Stimulated activated memory B cell treated with anti-CD40 and anti-IgM and Interleukin-4, amounts not matched to agents 10 μg/mL and 1 μg/mL and 100 μg/mL, for 72 hours (primary cell): ENCODE data around the gene MYO9B.

ENCODE experiments used
- ATAC-seq: fragments of 150-1000 bp; cut with Tn5 transposase; 2 replicates; pipeline ENCODE4 v1.10.0; 2021
- H3K27ac Mint-ChIP-seq: one replicate; pipeline ENCODE4 v1.8.0; 2022; ENCODE audit warnings: mild to moderate bottlenecking, mixed read lengths
- H3K27me3 Mint-ChIP-seq: one replicate; pipeline ENCODE4 v1.8.0; 2022; ENCODE audit warnings: mixed read lengths
- H3K36me3 Mint-ChIP-seq: one replicate; pipeline ENCODE4 v1.8.0; 2022; ENCODE audit warnings: mixed read lengths
- H3K4me1 Mint-ChIP-seq: one replicate; pipeline ENCODE4 v1.8.0; 2022; ENCODE audit warnings: mixed read lengths
- H3K4me3 Mint-ChIP-seq: one replicate; pipeline ENCODE4 v1.8.0; 2022; ENCODE audit warnings: mild to moderate bottlenecking, moderate library complexity, mixed read lengths
- H3K9me3 Mint-ChIP-seq: one replicate; pipeline ENCODE4 v1.8.0; 2022; ENCODE audit warnings: mixed read lengths

Gene MYO9B

DNA sequence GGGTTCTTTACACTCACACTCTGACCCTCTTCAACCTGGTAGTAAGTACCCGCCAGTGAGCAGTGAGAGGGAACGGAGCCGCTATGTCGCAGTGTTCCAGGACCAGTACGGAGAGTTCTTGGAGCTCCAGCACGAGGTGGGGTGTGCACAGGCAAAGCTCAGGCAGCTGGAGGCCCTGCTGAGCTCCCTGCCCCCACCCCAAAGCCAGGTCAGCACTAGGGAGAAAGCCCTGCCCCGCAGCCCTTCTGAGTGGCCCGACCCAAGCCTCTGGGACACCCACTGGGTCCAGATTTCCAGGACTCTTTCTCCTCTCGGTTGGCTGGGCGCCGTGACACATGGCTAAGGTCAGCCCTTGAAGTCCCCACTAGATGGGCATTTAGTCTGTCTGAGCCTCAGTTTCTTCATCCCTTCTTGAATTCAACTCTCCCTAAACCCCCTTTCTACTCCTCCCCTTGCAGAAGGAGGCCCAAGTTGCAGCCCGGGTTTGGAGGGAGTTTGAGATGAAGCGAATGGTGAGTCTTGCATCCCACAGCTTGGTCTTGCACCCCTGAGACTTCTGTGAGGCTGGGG, 152.3 kb downstream of the MYO9B start:
- Mint-ChIP-seq H3K27me3 (no peaks in the 10 kb centered on the region), H3K9me3 (no peaks in the 10 kb centered on the region), H3K36me3 (peaks cover 5% of the 10 kb centered on the region), H3K4me3 (no peak overlapping the region), H3K4me1 (peaks cover 8% of the 10 kb centered on the region), H3K27ac (no peak overlapping the region)
- no peak for ATAC-seq

GRCh38 chr19:17229890-17230289, 154.3 kb downstream of the MYO9B start:
- peaks cover 15% of the 10 kb centered on the region for H3K4me1 Mint-ChIP-seq
- no peak overlapping the region for H3K4me3 Mint-ChIP-seq

DNA sequence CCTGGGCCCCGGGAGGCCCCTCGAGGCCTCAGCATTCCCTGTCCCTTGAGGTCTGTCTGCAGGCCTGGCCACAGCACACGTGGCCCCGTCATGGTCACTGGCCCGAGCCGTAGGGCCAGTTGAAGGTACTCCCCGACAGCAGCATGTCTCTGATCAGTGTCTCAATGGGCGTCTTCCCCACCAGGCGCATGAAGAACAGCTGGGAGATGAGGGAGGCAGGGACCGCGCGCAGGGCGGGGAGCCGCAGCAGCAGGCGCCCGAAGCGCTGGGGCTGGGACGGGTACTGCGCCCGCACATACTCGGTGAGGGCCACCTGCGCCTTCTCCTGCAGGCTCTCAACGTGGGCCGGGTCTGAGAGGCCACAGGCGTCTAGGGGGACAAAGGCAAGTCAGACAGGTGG, 156.7 kb downstream of the MYO9B start:
- no peak overlapping the region for H3K4me3 Mint-ChIP-seq
- H3K27ac Mint-ChIP-seq, result no peak overlapping the region
- peaks cover 11% of the 10 kb centered on the region for H3K4me1 Mint-ChIP-seq
- no peak for ATAC-seq
- H3K27me3 Mint-ChIP-seq, result no peaks in the 10 kb centered on the region
- H3K36me3 Mint-ChIP-seq, result peaks cover 5% of the 10 kb centered on the region
- no peaks in the 10 kb centered on the region for H3K9me3 Mint-ChIP-seq

More at GRCh38 chr19:17229890-17230289, 154.3 kb downstream of the MYO9B start:
- Mint-ChIP-seq H3K36me3 (peaks cover 5% of the 10 kb centered on the region), H3K27me3 (no peaks in the 10 kb centered on the region), H3K27ac (no peak overlapping the region), H3K9me3 (no peaks in the 10 kb centered on the region)
- no peak for ATAC-seq

DNA sequence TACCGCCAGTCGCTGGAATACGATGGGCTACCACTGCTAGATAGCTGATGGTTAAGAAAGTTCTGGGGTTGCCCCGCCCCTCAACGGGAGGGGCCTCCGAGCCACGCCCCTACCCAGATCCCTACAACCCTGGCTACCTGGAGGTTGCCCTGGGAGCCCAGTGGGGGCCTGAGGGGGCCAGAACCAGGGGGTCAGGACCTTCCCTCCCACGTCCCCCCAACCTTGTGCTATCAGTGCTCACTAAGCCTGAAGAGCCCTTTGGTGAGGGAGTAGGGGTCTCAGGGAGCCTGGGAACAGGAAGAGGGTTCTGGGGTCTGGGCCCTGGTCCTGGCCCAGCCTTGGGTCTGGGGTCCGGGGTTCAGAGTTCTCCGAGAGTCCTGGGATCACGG, 159.3 kb downstream of the MYO9B start:
- Mint-ChIP-seq H3K4me3 (peak overlapping the region; percentile 74), H3K4me1 (peaks cover 10% of the 10 kb centered on the region), H3K36me3 (peaks cover 5% of the 10 kb centered on the region), H3K27me3 (no peaks in the 10 kb centered on the region), H3K9me3 (no peaks in the 10 kb centered on the region), H3K27ac (peak overlapping the region; percentile 54)
- ATAC-seq, result peak; percentile 80

- no peaks in the 10 kb centered on the region for H3K9me3 Mint-ChIP-seq
- peak overlapping the region; percentile 54 for H3K27ac Mint-ChIP-seq
- H3K27me3 Mint-ChIP-seq, result no peaks in the 10 kb centered on the region
- peaks cover 5% of the 10 kb centered on the region for H3K36me3 Mint-ChIP-seq
- peaks cover 10% of the 10 kb centered on the region for H3K4me1 Mint-ChIP-seq
- peak overlapping the region; percentile 74 for H3K4me3 Mint-ChIP-seq
- peak; percentile 95 for ATAC-seq
These were observed 159.9 kb downstream of the MYO9B start for GRCh38 chr19:17235300-17235970.

- peaks cover 5% of the 10 kb centered on the region for H3K36me3 Mint-ChIP-seq
- peak overlapping the region; percentile 74 for H3K4me3 Mint-ChIP-seq
- ATAC-seq, result no peak
- H3K9me3 Mint-ChIP-seq, result no peaks in the 10 kb centered on the region
- H3K27ac Mint-ChIP-seq, result peak overlapping the region; percentile 12
- no peaks in the 10 kb centered on the region for H3K27me3 Mint-ChIP-seq
- H3K4me1 Mint-ChIP-seq, result peaks cover 10% of the 10 kb centered on the region
These were observed 160.6 kb downstream of the MYO9B start for GRCh38 chr19:17235971-17236777.

DNA sequence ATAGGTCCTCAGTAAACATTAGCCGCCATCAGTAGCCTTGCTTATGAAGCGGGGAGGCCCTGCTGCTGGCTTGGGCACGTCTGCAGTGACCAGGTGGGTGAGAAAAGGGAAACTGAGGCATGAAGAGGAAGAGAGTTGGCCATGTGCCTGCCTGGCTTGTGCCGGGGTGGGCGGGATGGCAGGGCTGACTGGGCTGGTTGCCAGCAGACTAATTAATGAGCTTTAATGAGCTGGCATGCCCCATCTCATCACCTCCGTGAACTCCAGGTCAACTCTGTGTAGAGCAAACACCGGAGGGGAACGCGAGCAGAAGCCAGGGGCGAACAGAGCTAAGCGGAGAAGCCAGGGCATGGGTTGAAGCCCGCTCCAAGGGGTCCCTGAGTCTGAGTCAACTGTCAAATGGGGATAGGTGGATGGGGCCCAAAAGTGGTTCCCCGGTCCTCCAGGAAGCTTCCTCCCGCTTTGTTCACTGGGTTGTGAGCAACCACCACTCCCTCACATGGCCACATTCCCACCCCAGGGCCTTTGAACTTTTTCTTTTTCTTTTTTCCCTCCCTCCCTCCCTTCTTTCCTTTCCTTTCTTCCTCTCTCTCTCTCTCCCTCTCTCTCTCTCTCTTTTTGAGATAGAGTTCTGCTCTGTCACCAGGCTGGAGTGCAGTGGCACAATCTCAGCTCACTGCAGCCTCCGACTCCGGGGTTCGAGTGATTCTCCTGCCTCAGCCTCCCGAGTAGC, 161.4 kb downstream of the MYO9B start:
- peak overlapping the region; percentile 12 for H3K27ac Mint-ChIP-seq
- no peaks in the 10 kb centered on the region for H3K9me3 Mint-ChIP-seq
- no peak for ATAC-seq
- H3K36me3 Mint-ChIP-seq, result peaks cover 4% of the 10 kb centered on the region
- H3K4me1 Mint-ChIP-seq, result peaks cover 15% of the 10 kb centered on the region
- H3K27me3 Mint-ChIP-seq, result no peaks in the 10 kb centered on the region
- no peak overlapping the region for H3K4me3 Mint-ChIP-seq

GRCh38 chr19:17237747-17238706, 162.4 kb downstream of the MYO9B start:
- ATAC-seq, result no peak
- Mint-ChIP-seq H3K4me3 (no peak overlapping the region), H3K27ac (no peak overlapping the region), H3K36me3 (no peaks in the 10 kb centered on the region), H3K9me3 (no peaks in the 10 kb centered on the region), H3K27me3 (no peaks in the 10 kb centered on the region), H3K4me1 (peaks cover 24% of the 10 kb centered on the region)

DNA sequence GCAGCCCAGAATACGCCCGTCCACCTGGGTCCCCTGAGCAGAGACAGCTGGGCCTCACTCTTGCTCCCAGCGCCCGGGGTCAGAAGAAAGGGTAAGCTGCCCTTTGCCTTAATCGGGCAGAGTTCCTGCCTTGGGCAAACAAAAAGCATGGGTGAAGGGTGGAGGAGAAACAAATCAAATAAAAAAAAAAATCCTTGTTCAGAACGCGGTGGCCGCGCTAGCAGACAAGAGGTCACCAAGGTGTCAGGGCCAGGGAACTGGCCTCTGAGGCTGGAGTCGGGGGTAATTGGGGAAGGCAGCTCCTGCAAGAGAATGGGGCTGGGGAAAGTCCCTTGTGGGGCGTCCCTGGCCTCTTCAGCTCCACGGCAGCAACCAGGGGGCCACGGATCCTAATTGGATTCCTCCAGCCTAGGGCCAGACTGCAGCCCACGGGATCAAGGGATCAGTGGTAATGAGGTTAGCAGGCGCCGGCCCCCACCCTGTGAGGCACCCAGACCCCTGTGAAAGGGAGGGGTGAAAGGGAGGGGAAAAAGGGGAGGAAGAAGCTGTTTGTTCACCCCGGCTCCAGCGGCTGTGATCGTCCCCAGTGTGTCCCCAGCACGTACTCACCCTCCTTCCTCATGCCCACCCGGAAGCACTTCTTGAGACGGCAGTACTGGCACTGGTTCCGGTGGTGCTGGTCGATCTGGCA, 164.6 kb downstream of the MYO9B start:
- no peak overlapping the region for H3K4me3 Mint-ChIP-seq

GRCh38 chr19:17240826-17241399, 165.3 kb downstream of the MYO9B start:
- ATAC-seq, result no peak
- no peaks in the 10 kb centered on the region for H3K36me3 Mint-ChIP-seq
- H3K4me3 Mint-ChIP-seq, result no peak overlapping the region
- H3K9me3 Mint-ChIP-seq, result no peaks in the 10 kb centered on the region
- H3K27me3 Mint-ChIP-seq, result no peaks in the 10 kb centered on the region
- peaks cover 29% of the 10 kb centered on the region for H3K4me1 Mint-ChIP-seq
- H3K27ac Mint-ChIP-seq, result no peak overlapping the region

More for the DNA sequence above, 164.6 kb downstream of the MYO9B start:
- Mint-ChIP-seq H3K27me3 (no peaks in the 10 kb centered on the region), H3K4me1 (peaks cover 28% of the 10 kb centered on the region), H3K9me3 (no peaks in the 10 kb centered on the region), H3K27ac (no peak overlapping the region), H3K36me3 (no peaks in the 10 kb centered on the region)
- ATAC-seq, result no peak

- peaks cover 46% of the 10 kb centered on the region for H3K4me1 Mint-ChIP-seq
- peak overlapping the region; percentile 31 for H3K27ac Mint-ChIP-seq
- H3K4me3 Mint-ChIP-seq, result no peak overlapping the region
- no peaks in the 10 kb centered on the region for H3K27me3 Mint-ChIP-seq
- no peaks in the 10 kb centered on the region for H3K9me3 Mint-ChIP-seq
- ATAC-seq, result no peak
- no peaks in the 10 kb centered on the region for H3K36me3 Mint-ChIP-seq
These were observed 167.0 kb downstream of the MYO9B start for GRCh38 chr19:17242431-17243208.

GRCh38 chr19:17243211-17243829, 167.7 kb downstream of the MYO9B start:
- ATAC-seq, result no peak
- Mint-ChIP-seq H3K4me1 (peaks cover 46% of the 10 kb centered on the region), H3K4me3 (peak overlapping the region; percentile 15), H3K36me3 (no peaks in the 10 kb centered on the region), H3K27ac (peak overlapping the region; percentile 31), H3K9me3 (no peaks in the 10 kb centered on the region), H3K27me3 (no peaks in the 10 kb centered on the region)
